Activated CD8-positive, alpha-beta T cell treated with anti-CD3 and anti-CD28 coated beads for 36 hours (primary cell): Measurements from ENCODE around the gene ATXN1. TPM values are rescaled to one million over a fixed set of nuclear protein-coding genes. Genes with fewer than 3 reads are reported as not detected.
A peak's percentile ranks its signal among the peaks of the same experiment; 100 is the strongest.

Experiments
- ATAC-seq: fragments of 200-7000 bp; cut with Tn5 transposase; one replicate; pipeline ENCODE4 v1.10.0; 2021; ENCODE audit warnings: mild to moderate bottlenecking, moderate library complexity
- CTCF ChIA-PET: fragments of 350-600 bp; sonication (Branson Sonifier 250); formaldehyde crosslinking; loops from one replicate; lab custom pipeline; 2021; ENCODE audit warnings: antibody characterized with exemption; lab: Charles Lee
- POLR2A ChIA-PET: fragments of 350-600 bp; sonication (Branson Sonifier 250); formaldehyde crosslinking; loops from one replicate; lab custom pipeline; 2021; ENCODE audit warnings: antibody characterized with exemption; lab: Charles Lee
- DNase-seq: peaks from one replicate; pipeline ENCODE4 v3.0.0-alpha.2; 2020
- H3K27ac Mint-ChIP-seq: one replicate; pipeline ENCODE4 v1.8.0; 2021; ENCODE audit warnings: mild to moderate bottlenecking, mixed read lengths
- H3K27me3 Mint-ChIP-seq: one replicate; pipeline ENCODE4 v1.8.0; 2021; ENCODE audit warnings: mixed read lengths
- H3K36me3 Mint-ChIP-seq: one replicate; pipeline ENCODE4 v1.8.0; 2021; ENCODE audit warnings: low read depth, mixed read lengths
- H3K4me1 Mint-ChIP-seq: one replicate; pipeline ENCODE4 v1.8.0; 2021; ENCODE audit warnings: low read depth, mixed read lengths
- H3K4me3 Mint-ChIP-seq: one replicate; pipeline ENCODE4 v1.8.0; 2021; ENCODE audit warnings: mild to moderate bottlenecking, moderate library complexity, mixed read lengths
- H3K9me3 Mint-ChIP-seq: one replicate; pipeline ENCODE4 v1.8.0; 2021; ENCODE audit warnings: mixed read lengths
- intact Hi-C: fragments of 100-400 bp; cut with micrococcal nuclease; formaldehyde crosslinking; loops from one replicate; pipeline ENCODE4 v1.10.0; 2022
- total RNA-seq, 2 experiments: library from RNA; stranded (reverse); gene quantifications; one replicate each; pipeline ENCODE4 v1.2.3, GENCODE V29; 2021
- TF ChIP-seq, protein P1 (sequence below): fragments of 200-600 bp; IDR thresholded peaks from one replicate; pipeline ENCODE4 v1.8.0; 2022; ENCODE audit warnings: antibody characterized with exemption, mild to moderate bottlenecking

The ATXN1 gene
- total RNA-seq, 2 experiments from 2014 or later, result 35.4 to 40.8 TPM

- Mint-ChIP-seq H3K27me3 (no peaks in the 10 kb centered on the region), H3K27ac (no peak overlapping the region), H3K36me3 (peaks cover 9% of the 10 kb centered on the region), H3K9me3 (no peaks in the 10 kb centered on the region), H3K4me1 (peaks cover 19% of the 10 kb centered on the region), H3K4me3 (no peak overlapping the region)
- TF ChIP-seq, protein P1, sequence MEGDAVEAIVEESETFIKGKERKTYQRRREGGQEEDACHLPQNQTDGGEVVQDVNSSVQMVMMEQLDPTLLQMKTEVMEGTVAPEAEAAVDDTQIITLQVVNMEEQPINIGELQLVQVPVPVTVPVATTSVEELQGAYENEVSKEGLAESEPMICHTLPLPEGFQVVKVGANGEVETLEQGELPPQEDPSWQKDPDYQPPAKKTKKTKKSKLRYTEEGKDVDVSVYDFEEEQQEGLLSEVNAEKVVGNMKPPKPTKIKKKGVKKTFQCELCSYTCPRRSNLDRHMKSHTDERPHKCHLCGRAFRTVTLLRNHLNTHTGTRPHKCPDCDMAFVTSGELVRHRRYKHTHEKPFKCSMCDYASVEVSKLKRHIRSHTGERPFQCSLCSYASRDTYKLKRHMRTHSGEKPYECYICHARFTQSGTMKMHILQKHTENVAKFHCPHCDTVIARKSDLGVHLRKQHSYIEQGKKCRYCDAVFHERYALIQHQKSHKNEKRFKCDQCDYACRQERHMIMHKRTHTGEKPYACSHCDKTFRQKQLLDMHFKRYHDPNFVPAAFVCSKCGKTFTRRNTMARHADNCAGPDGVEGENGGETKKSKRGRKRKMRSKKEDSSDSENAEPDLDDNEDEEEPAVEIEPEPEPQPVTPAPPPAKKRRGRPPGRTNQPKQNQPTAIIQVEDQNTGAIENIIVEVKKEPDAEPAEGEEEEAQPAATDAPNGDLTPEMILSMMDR, result no peak
- intact Hi-C loops, result no loop called here
- ATAC-seq (no peak), DNase-seq (no peak)
- ChIA-PET CTCF (interaction anchor here (2.0 to 2.1 kb wide), 2 partner anchors 11 to 18 kb away, joined by 5 to 7 read pairs; no protein-coding TSS in a partner anchor), POLR2A (no interaction called here)
Observed at GRCh38 chr6:16313732-16314131, 447.5 kb downstream of the ATXN1 start.

GRCh38 chr6:16311763-16312162, 449.5 kb downstream of the ATXN1 start:
- Mint-ChIP-seq H3K27ac (no peak overlapping the region), H3K9me3 (no peaks in the 10 kb centered on the region), H3K27me3 (no peaks in the 10 kb centered on the region), H3K36me3 (peaks cover 8% of the 10 kb centered on the region), H3K4me3 (no peak overlapping the region), H3K4me1 (peaks cover 4% of the 10 kb centered on the region)
- DNase-seq, result no peak
- intact Hi-C loops, result no loop called here
- ChIA-PET CTCF (no interaction called here), POLR2A (no interaction called here)
- TF ChIP-seq, protein P1, result no peak
- ATAC-seq, result no peak

- ChIA-PET POLR2A (no interaction called here), CTCF (no interaction called here)
- H3K9me3 Mint-ChIP-seq, result no peaks in the 10 kb centered on the region
- intact Hi-C loops, result no loop called here
- peaks cover 18% of the 10 kb centered on the region for H3K36me3 Mint-ChIP-seq
- H3K4me1 Mint-ChIP-seq, result peaks cover 14% of the 10 kb centered on the region
- ATAC-seq (no peak), DNase-seq (no peak)
- TF ChIP-seq, protein P1, result no peak
- H3K27me3 Mint-ChIP-seq, result no peaks in the 10 kb centered on the region
- H3K4me3 Mint-ChIP-seq, result no peak overlapping the region
- H3K27ac Mint-ChIP-seq, result no peak overlapping the region
Observed at GRCh38 chr6:16306334-16306733, 454.9 kb downstream of the ATXN1 start.

DNA sequence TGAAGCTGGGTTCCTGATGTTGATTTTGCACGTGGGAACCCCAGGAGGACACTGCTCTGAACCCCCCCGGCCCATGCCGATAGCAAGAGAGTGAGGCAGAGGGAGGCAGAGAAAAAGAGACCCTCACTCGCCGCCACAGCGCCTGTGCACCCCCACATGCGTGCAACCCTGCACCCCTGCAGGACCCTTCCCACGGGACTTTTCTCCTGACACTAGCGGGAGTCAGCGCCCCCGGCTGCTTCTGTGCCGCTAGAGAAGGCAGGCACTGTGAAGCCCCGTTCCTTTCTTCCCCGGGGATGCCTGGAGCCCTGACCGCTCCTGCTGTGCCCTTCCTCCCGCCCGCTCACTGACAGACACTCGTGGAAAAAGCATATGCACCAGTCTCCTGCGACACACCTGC, 455.5 kb downstream of the ATXN1 start:
- Mint-ChIP-seq H3K27me3 (no peaks in the 10 kb centered on the region), H3K4me3 (no peak overlapping the region), H3K27ac (no peak overlapping the region), H3K4me1 (peaks cover 14% of the 10 kb centered on the region), H3K36me3 (peaks cover 18% of the 10 kb centered on the region), H3K9me3 (no peaks in the 10 kb centered on the region)
- no peak for ATAC-seq
- intact Hi-C loops, result no loop called here
- DNase-seq, result no peak
- POLR2A ChIA-PET, result interaction anchor here (0.6 kb wide), 1 partner anchor 11 kb away, joined by 3 read pairs; no protein-coding TSS in a partner anchor
- CTCF ChIA-PET, result no interaction called here
- TF ChIP-seq, protein P1, result no peak

- TF ChIP-seq, protein P1, result no peak
- Mint-ChIP-seq H3K27ac (no peak overlapping the region), H3K4me1 (peaks cover 14% of the 10 kb centered on the region), H3K36me3 (peaks cover 18% of the 10 kb centered on the region), H3K4me3 (no peak overlapping the region), H3K27me3 (no peaks in the 10 kb centered on the region), H3K9me3 (no peaks in the 10 kb centered on the region)
- ChIA-PET POLR2A (interaction anchor here (0.6 kb wide), 1 partner anchor 12 kb away, joined by 3 read pairs; no protein-coding TSS in a partner anchor), CTCF (interaction anchor here (0.9 kb wide), 1 partner anchor 27 kb away, joined by 3 read pairs; no protein-coding TSS in a partner anchor)
- intact Hi-C loops, result no loop called here
- DNase-seq (peak; percentile 53), ATAC-seq (peak; percentile 78)
Observed at GRCh38 chr6:16305246-16305725, 456.0 kb downstream of the ATXN1 start.
